KMS-11 (cell line): ENCODE results near the gene ACADL.
"Not testable (repeated sequence)": the region's sequence is repeated elsewhere in the genome, so short reads cannot be mapped to it uniquely, and the experiment has no call there.

Source experiments
- H2AFZ ChIP-seq: fragments of 200-600 bp; sonication (generic); 2 replicates; pipeline ENCODE4 v1.6.1; 2016; ENCODE audit warnings: antibody characterized with exemption, mixed run types, low read depth
- H3K27ac ChIP-seq: fragments of 200-600 bp; sonication (generic); 2 replicates; pipeline ENCODE4 v1.6.1; 2016; ENCODE audit warnings: mild to moderate bottlenecking, mixed run types
- H3K27me3 ChIP-seq: fragments of 200-600 bp; sonication (generic); 2 replicates; pipeline ENCODE4 v1.6.1; 2017; ENCODE audit warnings: mild to moderate bottlenecking, low read depth, mixed run types, moderate library complexity; ENCODE audit not compliant: insufficient read depth
- H3K36me3 ChIP-seq: fragments of 200-600 bp; sonication (generic); 2 replicates; pipeline ENCODE4 v1.6.1; 2017; ENCODE audit warnings: mild to moderate bottlenecking, mixed run types; ENCODE audit not compliant: insufficient read depth
- H3K4me1 ChIP-seq: fragments of 200-600 bp; sonication (generic); 2 replicates; pipeline ENCODE4 v1.6.1; 2016; ENCODE audit warnings: mild to moderate bottlenecking, low read depth, mixed run types; ENCODE audit not compliant: poor library complexity, severe bottlenecking
- H3K4me2 ChIP-seq: fragments of 200-600 bp; sonication (generic); 2 replicates; pipeline ENCODE4 v1.7.0; 2016; ENCODE audit warnings: mild to moderate bottlenecking, mixed run types
- H3K4me3 ChIP-seq: fragments of 200-600 bp; sonication (generic); IDR thresholded peaks from 2 replicates; pipeline ENCODE4 v1.6.1; 2017; ENCODE audit warnings: low read depth, low read length, mixed read lengths; ENCODE audit not compliant: insufficient read depth
- H3K79me2 ChIP-seq: fragments of 200-600 bp; sonication (generic); 2 replicates; pipeline ENCODE4 v1.6.1; 2016; ENCODE audit warnings: low read depth, mixed run types; ENCODE audit not compliant: insufficient read depth
- H3K9ac ChIP-seq: fragments of 200-600 bp; sonication (generic); 2 replicates; pipeline ENCODE4 v1.6.1; 2016; ENCODE audit warnings: mild to moderate bottlenecking, mixed run types
- H4K20me1 ChIP-seq: fragments of 200-600 bp; sonication (generic); 2 replicates; pipeline ENCODE4 v1.6.1; 2016; ENCODE audit warnings: mild to moderate bottlenecking, mixed run types; ENCODE audit not compliant: insufficient read depth
- CTCF ChIP-seq: fragments of 200-600 bp; sonication (generic); conservative IDR thresholded peaks from 2 replicates; pipeline ENCODE4 v1.6.1; 2017; ENCODE audit warnings: low read depth, mild to moderate bottlenecking, antibody characterized with exemption, low read length, moderate library complexity, mixed read lengths

The ACADL gene

GRCh38 chr2:210179351-210179990 lies 45.8 kb downstream of the ACADL start:
- Histone ChIP-seq H3K79me2 (no peaks in the 10 kb centered on the region), H3K4me1 (peaks cover 80% of the 10 kb centered on the region), H3K4me2 (peak overlapping the region; percentile 39; the same call in 1 of the 2 replicates), H3K9ac (0 out of 2 replicates have a peak overlapping the region, but pooled peaks have one; percentile 21), H3K27me3 (no peaks in the 10 kb centered on the region), H2AFZ (no peak overlapping the region), H3K27ac (peak overlapping the region; percentile 72), H3K36me3 (no peaks in the 10 kb centered on the region), H3K4me3 (no peak overlapping the region), H4K20me1 (no peaks in the 10 kb centered on the region)
- no peak for TF ChIP-seq CTCF

- Histone ChIP-seq H3K4me1 (peaks cover 80% of the 10 kb centered on the region), H3K27ac (no peak overlapping the region), H3K4me2 (no peak overlapping the region), H3K9ac (no peak overlapping the region), H3K27me3 (no peaks in the 10 kb centered on the region), H3K36me3 (no peaks in the 10 kb centered on the region), H4K20me1 (no peaks in the 10 kb centered on the region), H2AFZ (no peak overlapping the region), H3K79me2 (peaks cover 9% of the 10 kb centered on the region; the same call in 1 of the 2 replicates), H3K4me3 (no peak overlapping the region)
- TF ChIP-seq CTCF = no peak
Observed at GRCh38 chr2:210177769-210178168, 47.5 kb downstream of the ACADL start.

GRCh38 chr2:210177115-210177514 lies 48.1 kb downstream of the ACADL start:
- not testable (repeated sequence) for H3K36me3 ChIP-seq

GRCh38 chr2:210174086-210174485 lies 51.2 kb downstream of the ACADL start:
- Histone ChIP-seq H3K27ac (no peak overlapping the region), H2AFZ (no peak overlapping the region), H3K9ac (no peak overlapping the region), H3K4me3 (no peak overlapping the region), H3K79me2 (peaks cover 26% of the 10 kb centered on the region), H3K36me3 (no peaks in the 10 kb centered on the region), H3K4me2 (peak overlapping the region; percentile 10; the same call in 1 of the 2 replicates), H3K27me3 (no peaks in the 10 kb centered on the region), H4K20me1 (no peaks in the 10 kb centered on the region), H3K4me1 (peaks cover 50% of the 10 kb centered on the region)
- no peak for TF ChIP-seq CTCF

More at GRCh38 chr2:210177115-210177514, 48.1 kb downstream of the ACADL start:
- H4K20me1 ChIP-seq, H3K4me2 ChIP-seq, H3K27me3 ChIP-seq, H3K27ac ChIP-seq, H3K9ac ChIP-seq, H2AFZ ChIP-seq, H3K4me3 ChIP-seq: not testable (repeated sequence)
- peaks cover 13% of the 10 kb centered on the region; the same call in 1 of the 2 replicates for H3K79me2 ChIP-seq
- peaks cover 78% of the 10 kb centered on the region for H3K4me1 ChIP-seq

- peak overlapping the region; percentile 100 for H3K27ac ChIP-seq
- peak overlapping the region; percentile 40 for H3K4me3 ChIP-seq
- no peak for TF ChIP-seq CTCF
Observed at GRCh38 chr2:210172219-210172575, 53.0 kb downstream of the ACADL start.

More at GRCh38 chr2:210172219-210172575, 53.0 kb downstream of the ACADL start:
- Histone ChIP-seq H3K4me1 (peaks cover 53% of the 10 kb centered on the region), H2AFZ (peak overlapping the region; percentile 54; the same call in 1 of the 2 replicates), H3K36me3 (no peaks in the 10 kb centered on the region), H3K4me2 (peak overlapping the region; percentile 92), H3K27me3 (no peaks in the 10 kb centered on the region), H4K20me1 (no peaks in the 10 kb centered on the region), H3K9ac (peak overlapping the region; percentile 93), H3K79me2 (peaks cover 45% of the 10 kb centered on the region)
